GM21825 (cell line): ENCODE data around the gene RIPK4.

Experiments
- ATAC-seq: cut with Tn5 transposase; IDR thresholded peaks from one replicate; pipeline ENCODE4 v1.9.1; 2021; ENCODE audit warnings: mild to moderate bottlenecking, moderate library complexity; ENCODE audit not compliant: unreplicated experiment

RIPK4 gene

GRCh38 chr21:41770901-41771624 lies 4.2 kb upstream of the RIPK4 start:
- ATAC-seq, result no peak

- no peak for ATAC-seq
These were observed 3.1 kb upstream of the RIPK4 start for GRCh38 chr21:41769933-41770332.

- no peak for ATAC-seq
These were observed 2.7 kb upstream of the RIPK4 start for GRCh38 chr21:41769521-41769920.

DNA sequence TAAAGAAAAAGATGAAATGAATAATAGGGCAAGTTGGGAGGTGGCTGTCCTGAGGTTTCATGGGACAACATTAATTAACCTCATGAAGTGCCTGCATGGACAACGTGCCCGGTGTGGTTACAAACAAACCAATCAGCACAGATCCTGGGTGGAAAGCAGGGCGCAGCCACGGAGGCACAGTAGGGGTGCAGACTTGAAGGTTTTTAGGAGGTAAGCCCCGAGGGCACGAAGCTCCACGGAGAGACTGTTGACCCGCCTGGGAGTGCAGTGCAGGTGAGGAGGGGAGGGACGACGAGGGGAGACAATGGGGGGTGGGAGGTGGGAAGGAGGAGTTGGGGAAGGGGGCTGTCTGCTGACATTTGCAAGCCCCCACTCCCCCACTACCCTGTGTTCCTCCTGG lies 2.3 kb upstream of the RIPK4 start:
- no peak for ATAC-seq

GRCh38 chr21:41768437-41769042 lies 1.7 kb upstream of the RIPK4 start:
- no peak for ATAC-seq

- no peak for ATAC-seq
These were observed 969 bp upstream of the RIPK4 start for GRCh38 chr21:41767606-41768436.

GRCh38 chr21:41765973-41766882 lies 624 bp downstream of the RIPK4 start:
- ATAC-seq, result no peak

GRCh38 chr21:41765420-41765821 lies 1.4 kb downstream of the RIPK4 start:
- no peak for ATAC-seq

DNA sequence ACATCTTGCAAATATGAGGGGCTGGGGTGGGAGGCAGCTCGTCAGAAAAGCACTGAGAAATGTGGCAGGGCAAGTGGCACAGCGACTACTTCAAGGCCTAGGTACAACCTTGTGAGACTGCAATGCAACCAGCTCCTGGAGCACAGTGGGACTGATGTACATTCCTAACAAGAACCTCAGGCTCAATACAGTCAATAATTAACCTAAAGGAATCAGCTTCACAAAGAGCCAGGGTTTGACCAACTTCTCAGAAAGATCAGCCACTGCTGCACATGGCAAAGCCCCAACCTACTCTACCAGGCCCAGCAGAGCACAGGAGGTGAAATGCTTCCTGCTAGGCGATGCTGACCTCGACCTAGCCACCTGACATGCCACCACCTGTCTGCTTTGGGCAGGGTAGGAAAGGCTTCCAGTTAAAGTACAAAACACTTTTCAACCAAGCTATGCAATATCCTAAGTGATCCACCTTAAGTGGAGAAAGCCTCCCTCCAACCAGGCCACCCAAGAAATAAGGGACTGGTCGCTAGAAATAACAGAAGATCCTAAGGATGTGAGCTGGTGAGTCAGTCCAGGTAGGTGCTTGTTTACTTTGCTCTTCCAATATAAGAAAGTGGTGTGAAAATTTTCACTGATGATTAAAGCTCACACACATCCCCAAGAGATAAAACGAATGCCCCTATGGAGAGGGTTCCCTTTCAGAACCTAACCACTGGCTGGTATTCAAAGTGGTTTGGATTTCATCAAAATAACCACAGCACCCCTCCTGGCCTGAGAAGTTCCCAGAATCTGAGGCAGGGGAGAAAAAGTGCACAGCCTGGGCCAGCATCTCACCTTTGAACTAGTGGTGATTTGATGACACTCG lies 2.1 kb downstream of the RIPK4 start:
- no peak for ATAC-seq

- no peak for ATAC-seq
These were observed 2.9 kb downstream of the RIPK4 start for GRCh38 chr21:41763996-41764395.

GRCh38 chr21:41763398-41763931 lies 3.4 kb downstream of the RIPK4 start:
- no peak for ATAC-seq

- ATAC-seq, result no peak
These were observed 4.1 kb downstream of the RIPK4 start for GRCh38 chr21:41762753-41763152.

- ATAC-seq, result no peak
These were observed 4.8 kb downstream of the RIPK4 start for GRCh38 chr21:41761934-41762635.

DNA sequence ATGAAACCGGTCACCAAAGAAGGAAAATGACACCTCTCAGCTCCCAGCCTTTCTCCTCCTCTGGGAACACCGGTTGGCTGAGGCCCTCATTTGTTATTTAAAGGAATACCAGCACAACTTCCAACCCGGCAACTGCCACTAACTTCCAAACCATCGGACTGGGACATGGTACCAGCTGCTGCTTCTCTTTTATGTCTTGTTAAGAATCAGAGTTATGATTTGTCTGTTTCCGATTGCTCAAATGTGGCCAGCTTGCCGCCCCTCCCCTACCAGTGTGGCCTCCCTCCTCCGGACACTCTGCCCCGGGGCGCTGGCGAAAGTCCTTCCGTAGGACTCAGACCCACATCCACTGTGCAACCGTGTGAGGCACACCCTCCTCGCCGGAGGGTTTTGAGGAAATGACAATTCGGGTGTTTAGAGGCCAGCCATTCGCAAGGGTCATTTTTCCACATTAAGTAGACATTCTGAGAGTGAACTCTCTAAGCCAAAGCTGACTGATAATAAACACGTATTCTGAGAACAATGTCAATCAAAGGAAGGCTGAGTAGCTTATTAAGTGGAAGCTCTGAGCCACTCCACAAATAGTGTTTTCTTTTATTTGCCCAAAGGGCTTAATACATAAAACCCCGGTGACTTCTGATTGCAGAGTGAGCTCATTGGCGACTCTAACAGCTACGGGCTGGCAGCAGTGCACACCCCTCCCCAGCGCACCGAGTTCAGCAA lies 5.5 kb downstream of the RIPK4 start:
- no peak for ATAC-seq

- no peak for ATAC-seq
These were observed 6.4 kb downstream of the RIPK4 start for GRCh38 chr21:41760411-41760810.

DNA sequence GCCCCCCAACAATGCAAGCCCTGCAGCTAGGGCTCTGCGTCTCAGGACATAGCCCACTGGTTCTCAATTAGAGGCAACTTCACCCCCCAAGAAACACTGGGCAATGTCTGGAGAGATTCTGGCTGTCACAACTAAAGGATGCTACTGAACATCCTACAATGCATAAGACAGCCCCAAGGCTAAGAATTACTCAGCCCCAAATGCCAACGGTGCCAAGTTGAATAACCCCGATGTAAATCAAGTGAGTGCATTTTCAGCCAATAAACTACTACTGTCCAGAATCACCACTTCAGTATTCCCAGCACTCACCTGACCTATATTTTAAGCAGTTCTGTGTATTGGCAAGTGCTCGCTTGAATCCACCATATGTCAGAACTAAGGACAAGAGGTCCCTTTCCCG lies 6.9 kb downstream of the RIPK4 start:
- ATAC-seq, result no peak

DNA sequence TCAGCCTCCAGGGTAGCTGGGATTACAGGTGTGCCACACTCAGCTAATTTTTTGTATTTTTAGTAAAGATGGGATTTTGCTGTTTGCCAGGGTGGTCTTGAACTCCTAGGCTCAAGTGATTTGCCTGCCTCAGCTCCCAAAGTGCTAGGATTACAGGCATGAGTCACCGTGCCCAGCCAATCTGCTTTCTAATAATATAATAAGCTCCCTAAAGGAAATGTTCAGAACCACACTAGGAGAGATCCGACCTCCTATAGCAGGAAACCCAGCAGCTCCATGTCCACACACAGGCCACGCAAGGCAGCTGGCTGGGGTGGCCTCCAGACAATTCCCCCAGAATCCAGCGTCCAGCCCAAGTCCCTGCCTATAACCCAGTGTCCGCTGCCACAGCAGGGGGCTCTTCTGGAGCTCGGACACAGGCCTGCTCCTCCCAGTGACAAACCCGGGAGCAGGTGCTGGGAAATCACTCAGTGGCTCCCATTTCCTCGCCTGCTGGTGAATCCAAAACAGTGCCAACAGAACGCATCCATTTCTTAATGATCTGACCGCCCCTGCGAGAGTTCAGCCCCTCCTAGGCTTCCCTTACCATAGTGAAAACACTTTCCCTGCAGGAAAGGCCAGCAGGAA lies 7.5 kb downstream of the RIPK4 start:
- no peak for ATAC-seq

GRCh38 chr21:41758550-41758949 lies 8.3 kb downstream of the RIPK4 start:
- ATAC-seq, result no peak
